NCI-H2081 (cell line): Measurements from ENCODE around the gene SRSF2.
A peak's percentile ranks its signal among the peaks of the same experiment; 100 is the strongest.
"Not testable (repeated sequence)": the region's sequence is repeated elsewhere in the genome, so short reads cannot be mapped to it uniquely, and the experiment has no call there.

Experiments
- DNase-seq, 2 experiments: peaks; one replicate each; lab custom pipeline; 2025; lab: John Stamatoyannopoulos, UW

SRSF2 gene

DNA sequence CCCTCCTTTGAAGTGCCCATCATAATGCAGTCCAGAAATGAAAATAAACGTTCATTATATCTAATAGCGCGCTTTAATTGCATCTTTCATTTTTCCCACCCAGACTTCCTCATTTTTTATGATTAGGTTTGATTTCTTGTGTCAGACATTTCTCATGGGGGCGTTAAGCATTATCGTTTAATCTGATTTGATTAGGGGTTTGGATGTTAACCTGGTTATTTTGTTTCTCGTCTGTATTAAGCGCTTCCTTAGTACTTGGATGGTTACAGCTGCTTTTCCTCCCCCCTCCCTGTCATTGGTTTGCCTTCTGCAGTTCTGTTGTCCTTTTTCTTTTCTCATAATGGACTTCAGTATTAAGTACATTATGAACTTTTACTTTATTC is 1.3 kb upstream of the SRSF2 start:
- DNase-seq = peak in 1 of 2 experiments; percentile 20

DNA sequence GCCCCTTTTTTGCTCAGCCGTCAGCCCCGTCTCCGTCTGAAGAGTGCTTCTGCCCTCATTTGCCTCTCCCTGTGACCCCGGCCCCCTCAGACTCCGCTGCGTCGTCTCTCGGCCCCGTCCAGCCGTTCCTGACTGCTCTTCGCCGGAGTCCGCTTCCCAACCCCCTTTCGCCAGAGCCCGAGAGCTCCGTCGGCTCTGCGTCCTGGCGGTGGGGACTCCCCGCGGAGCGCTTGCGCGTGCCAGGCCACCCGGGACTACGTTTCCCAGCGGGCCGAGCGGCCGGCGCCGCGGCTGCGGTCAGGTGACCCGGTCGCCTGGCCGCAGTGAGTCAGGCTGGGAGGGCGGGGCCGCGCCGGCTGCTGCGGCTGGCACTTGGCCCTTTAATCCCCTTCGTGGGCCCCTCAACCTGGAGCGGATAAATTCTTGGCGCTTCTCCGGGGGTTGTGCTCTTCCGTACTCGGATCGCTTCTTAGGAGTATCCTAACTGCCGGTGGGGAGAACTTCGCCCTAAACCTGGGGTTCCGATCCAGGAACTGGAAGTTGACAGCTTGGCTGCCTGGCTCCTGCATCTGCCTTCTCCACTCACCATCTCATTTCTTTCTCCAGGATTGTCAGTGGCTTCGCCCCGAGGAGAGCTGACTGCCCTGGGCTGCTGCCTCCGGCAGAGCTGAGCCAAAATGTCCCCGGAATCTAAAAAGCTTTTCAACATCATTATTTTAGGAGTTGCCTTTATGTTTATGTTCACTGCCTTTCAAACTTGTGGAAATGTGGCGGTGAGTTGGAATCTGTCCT is 741 bp upstream of the SRSF2 start, which contains the start of gene MFSD11:
MFSD11 (plus strand) TSS at position 444 of the 792 bp plus-strand sequence; CDS start at position 678, 234 bp downstream.
- DNase-seq = peak; percentile 97

DNA sequence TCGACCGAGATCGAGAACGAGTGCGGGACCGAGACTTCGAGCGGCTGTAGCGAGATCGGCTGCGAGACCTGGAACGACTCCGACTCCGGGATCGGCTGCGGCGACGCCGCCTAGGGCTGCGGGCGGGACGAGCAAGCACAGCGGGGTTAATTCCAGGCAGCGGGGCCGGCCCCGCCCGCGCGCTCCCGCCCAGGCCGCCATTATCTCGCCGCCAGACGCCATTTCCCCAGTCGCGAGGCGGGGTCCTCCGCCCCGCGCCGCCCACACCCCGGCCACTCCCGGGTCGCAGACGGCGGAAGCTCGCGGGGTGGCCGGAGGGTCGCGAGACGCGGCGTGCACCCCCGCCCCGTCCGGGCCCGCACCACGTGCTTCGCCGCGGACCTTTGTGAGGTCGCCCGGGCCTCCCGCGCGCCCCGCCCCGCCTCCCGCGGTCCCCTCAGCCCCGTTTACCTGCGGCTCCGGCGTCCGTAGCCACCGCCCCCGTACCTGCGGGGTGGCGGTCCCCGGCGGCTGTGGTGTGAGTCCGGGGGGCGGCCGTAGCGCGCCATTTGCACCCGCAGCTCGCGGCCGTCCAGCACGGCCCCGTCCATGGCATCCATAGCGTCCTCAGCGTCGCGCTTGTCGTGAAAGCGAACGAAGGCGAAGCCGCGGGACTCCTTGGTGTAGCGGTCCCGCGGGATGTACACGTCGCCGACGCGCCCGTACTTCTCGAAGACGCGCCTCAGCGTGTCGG is 616 bp downstream of the SRSF2 start:
- DNase-seq = peak; percentile 81 to 83

DNA sequence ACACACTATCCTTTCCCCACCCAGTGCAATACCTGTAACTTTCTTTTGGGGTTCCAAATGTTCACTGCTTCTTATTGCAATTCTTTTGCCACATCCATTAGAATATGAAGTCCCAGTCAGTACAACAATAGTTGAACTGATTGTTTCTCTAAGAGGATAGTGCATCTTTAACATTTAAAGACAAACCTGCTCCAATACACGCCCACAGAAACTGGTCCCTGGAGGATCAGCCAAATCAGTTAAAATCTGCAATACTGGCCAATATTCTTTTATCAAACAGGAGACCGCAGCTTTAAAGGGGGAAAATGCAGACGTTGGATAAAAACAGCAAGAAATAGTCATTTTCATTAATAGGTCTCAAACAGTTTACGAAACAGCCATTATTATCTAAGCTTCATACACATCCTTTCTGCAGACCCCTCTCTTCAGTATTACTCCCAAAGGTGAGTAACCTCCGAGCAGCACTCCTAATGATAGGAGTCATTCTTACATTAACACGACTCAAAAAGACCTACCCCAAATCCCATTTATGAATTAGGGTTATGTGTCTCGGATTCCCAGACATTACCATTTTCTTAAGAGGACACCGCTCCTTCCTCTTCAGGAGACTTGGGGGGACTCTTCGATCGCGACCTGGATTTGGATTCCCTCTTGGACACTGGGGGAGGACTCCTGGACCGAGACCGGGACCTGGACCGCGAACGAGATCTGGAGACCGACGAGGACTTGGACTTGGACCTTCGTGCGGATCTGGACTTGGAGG is 1.4 kb downstream of the SRSF2 start:
- no peak for DNase-seq

DNA sequence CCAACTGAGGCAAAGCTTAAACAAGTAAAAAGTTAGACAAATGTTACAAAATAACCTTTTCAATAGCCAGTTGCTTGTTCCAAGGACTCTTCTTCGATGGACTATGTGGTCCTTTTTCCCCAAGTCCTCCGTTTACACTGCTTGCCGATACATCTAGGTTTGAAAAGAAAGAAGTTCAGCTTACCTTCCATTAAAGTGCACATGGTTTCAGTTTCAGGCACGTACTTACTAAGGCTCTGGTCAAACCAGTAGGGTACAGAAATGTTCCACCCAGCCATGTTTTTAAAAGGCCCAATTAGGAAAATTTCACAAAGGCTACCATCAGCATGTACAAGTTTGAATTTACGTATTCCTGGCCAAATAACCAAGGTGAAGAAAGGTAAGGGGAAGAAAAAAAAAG is 2.1 kb downstream of the SRSF2 start:
- peak in 1 of 2 experiments; percentile 18 for DNase-seq

DNA sequence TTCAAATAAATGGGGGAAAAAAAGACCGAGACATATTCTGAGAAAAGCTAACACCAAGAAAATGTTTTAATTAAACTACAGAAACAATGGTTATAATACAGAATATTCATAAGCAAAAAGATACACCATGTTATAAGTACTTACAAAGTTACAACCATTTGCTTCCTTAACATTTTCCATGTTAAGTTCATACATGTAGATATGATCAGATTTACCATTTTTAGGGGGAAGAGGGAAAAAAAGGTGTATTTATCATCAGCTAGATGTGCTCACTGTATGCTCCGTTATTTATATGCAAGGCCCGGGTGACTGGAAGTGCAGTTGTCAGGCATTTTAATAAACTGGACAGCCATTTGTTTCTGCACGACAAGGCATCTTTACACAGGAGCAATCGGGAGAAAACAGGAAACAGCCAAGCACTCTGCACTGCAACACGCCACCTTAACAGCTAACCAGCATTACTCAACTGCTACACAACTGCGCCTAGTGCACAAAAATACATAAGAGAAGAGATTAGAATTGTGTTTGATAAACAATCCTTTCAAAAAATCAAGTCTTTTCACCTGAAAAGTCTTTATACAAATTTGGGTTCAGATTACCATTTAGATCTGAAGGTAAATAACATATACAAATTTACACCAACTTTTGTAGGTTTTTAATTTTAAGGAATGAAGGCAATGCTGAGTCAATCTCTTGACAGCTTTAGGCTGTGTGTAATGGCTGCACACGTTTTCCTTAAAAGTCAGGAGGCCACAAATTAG is 2.9 kb downstream of the SRSF2 start:
- peak in 1 of 2 experiments; percentile 52 for DNase-seq

DNA sequence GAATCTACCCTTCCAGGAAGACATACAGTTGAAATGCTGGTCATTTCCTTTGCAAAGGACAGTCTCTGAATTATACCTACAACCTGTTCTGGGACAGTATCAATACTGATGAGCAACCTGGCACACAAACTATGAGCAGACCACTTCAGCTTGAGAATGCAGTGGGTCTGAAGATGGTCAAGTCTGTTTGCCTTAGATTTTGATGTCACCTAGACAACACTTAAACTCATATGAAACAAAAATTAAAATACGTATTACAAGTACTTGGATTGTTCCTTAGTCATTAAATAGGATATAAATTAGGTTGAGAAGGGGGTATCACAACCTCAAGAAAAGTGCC is 3.5 kb downstream of the SRSF2 start:
- no peak for DNase-seq

DNA sequence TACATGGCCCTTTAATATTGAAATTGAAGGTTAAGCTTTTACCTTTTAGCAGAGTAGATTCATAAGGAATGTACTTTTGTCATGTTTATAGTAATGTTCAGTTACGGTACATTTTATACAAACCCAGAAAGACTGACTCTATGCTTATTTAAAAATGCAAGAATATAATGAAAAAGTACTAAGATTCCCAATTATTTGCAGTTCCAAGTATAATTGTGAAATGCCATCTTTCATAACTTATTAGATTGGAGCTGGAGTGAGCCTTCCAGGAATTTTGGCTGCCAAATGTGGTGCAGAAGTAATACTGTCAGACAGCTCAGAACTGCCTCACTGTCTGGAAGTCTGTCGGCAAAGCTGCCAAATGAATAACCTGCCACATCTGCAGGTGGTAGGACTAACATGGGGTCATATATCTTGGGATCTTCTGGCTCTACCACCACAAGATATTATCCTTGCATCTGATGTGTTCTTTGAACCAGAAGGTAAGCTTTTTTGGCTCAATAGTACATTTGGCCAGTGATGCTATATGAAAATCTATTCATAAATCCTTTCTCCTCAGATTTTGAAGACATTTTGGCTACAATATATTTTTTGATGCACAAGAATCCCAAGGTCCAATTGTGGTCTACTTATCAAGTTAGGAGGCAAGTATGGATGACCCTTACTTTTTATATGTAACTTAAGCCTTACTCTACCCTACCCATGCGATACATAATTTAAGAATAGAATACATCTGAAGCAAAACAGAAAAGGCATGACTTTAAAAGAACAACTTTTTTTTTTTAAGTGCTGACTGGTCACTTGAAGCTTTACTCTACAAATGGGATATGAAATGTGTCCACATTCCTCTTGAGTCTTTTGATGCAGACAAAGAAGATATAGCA is 4.2 kb downstream of the SRSF2 start:
- DNase-seq = no peak

DNA sequence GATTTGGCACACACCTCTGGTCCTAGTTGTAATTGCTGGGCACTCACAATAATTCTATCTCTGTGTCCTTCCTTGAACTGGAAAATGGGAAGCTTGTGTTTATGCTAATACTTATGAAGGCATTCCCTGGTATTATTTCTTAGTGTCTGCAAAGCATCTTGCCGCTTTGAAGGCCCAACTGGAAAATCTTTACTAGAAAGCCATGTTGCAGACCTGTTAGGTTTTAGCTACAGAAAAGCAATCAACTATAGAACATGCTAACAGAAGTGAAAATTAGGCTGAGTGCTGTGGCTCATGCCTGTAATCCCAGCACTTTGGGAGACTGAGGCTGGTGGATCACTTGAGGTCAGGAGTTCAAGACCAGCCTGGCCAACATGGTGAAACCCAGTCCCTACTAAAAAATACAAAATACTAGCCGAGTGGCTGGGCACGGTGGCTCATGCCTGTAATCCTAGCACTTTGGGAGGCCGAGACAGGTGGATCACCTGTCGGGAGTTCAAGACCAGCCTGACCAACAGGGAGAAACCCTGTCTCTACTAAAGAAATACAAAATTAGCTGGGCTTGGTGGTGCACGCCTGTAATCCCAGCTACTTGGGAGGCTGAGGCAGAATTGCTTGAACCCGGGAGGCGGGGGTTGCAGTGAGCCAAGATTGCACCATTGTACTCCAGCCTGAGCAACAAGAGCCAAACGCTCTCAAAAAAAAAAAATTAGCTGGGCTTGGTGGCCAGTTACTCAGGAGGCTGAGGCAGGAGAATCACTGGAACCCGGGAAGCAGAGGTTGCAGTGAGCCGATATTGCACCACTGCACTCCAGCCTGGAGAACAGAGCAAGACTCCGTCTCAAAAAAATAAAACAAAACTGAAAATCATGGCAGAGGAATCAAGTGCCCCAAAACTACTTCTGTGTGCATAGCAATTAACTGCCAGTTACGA is 5.1 kb downstream of the SRSF2 start:
- DNase-seq = not testable (repeated sequence)

DNA sequence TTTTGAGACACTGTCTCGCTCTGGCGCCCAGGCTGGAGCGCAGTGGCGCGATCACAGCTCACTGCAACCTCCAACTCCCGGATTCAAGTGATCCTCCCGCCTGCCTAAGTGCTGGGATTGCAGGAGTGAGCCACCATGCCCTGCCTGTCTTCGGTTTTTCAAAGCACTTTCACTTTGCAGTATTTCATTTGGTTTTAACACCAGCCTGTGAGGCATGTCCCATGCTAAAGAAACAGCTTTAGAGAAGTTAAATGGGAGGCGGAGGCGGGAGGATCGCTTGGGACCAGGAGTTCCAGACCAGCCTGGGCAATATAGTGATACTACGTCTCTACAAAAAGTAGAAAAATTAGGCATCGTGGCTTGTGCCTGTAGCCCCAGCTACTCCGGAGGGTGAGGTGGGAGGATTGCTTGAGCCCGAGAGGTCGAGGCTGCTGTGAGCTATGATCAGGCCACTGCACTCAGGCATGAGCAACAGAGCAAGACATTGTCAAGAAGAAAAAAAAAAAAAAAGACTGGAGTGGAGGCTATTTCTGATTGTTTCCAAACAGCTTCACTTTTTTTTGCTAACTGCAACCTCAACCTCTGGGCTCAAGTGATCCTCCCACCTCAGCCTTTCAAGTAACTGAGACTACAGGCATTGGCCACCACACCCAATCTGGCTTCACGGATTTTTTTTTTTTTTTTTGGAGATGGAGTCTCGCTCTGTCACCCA is 9.2 kb downstream of the SRSF2 start:
- DNase-seq = no peak

DNA sequence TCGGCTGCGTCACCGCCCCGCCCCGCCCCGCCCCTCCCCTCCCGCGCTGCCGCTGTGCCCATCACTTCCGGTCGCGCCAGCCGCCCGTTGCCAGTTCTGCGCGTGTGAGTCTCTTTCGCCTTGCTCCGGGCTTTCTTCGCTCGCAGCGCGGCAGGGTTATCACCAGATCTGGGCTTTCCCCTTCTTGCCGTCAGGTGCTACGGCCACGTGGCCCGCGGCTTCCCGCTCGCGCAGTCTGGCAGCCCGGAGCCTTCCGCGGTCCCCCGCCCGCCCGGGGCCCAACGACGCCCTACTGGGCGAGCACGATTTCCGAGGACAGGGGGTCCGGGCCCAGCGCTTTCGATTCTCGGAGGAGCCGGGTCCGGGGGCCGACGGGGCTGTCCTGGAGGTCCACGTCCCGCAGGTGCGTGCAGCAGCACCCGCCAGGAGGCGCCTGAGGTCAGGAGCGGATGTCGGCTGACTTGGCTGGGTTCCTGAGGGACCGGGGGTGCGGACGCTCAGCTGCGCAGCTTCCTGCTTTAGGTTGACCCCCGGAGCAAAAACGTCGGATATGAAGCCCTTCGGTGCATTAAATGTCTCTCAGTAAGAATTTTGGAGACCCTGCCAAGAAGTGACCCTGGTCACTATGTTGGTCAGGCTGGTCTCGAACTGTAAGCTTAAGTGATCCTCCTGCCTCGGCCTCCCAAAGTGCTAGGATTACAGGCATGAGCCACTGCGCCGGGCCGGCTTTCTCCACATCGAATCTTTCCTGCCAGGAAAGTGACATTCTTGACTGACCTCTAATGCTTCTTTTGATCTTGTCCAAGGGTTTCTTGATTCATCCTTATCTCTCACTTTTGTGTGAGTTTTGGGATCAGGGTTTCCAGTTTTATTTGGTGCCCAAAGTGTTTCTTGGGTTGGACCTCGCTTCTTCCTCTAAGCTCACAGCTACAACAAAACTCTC is 10.1 kb downstream of the SRSF2 start, which contains the start of gene METTL23:
METTL23 (plus strand) TSS at position 64 of the 943 bp plus-strand sequence. CDS start 2,872 bp downstream, outside the sequence.
- DNase-seq = peak; percentile 77 to 83

DNA sequence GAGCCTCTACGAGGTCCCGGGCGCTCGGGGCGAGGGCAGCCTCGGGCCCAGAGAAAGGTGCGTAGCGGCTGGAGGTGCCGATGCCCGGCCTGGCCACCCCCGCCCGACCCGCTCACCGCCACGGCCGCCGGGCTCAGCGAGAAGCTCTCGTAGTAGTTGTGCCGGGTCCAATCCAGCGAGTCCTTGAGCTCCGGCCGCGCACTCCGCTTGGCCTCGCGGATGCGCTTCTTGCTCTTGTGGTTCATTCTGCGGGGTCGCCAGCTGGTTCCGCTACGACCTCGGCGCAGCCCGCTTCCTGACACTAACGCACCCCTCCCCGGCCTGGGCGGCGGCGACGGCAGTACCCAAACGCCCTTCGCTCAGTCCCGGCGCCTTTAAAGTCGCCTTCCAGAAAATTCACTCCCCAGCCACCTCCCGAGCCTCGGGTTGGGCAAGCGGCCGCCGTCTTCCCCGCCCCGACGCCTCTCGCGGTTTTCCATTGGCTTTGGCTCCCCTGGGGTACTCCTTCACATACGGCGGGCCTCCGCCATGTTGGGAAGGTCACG is 10.8 kb downstream of the SRSF2 start, which contains the start of gene JMJD6:
JMJD6 (minus strand) TSS at position 376 of the 545 bp plus-strand sequence; CDS start at position 245, 131 bp downstream.
- DNase-seq = peak; percentile 96 to 98

DNA sequence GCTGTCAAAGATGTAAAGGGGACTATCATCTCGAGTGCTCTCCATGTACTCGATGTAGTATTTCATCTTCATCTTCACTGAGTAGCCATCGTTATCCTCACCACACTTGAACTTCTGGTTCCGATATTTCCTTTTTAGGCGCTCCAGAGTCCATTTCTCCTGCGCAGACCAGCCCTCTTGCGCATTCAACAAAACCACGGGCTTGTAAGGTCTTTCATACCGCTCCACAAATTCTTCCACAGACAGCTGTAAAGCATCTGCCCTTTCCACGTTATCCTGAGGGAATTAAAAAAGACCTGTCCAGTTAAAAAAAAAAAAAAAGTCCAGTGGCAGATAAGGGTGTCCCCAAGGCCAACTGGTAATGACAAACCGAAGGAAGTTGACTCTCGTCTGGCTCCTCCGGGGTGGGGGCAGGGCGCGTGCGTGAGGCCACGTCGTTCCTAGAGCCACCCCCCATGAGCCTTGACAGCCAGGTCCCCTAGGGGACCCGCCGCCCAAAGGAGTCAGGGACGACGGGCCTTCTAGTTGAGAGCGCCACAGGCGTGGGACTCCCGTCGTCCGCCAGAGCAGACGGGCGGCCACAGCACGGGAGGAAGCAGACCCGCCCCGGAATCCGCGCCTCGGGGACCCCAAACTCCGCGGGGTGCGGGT is 11.4 kb downstream of the SRSF2 start:
- DNase-seq = peak in 1 of 2 experiments; percentile 58

DNA sequence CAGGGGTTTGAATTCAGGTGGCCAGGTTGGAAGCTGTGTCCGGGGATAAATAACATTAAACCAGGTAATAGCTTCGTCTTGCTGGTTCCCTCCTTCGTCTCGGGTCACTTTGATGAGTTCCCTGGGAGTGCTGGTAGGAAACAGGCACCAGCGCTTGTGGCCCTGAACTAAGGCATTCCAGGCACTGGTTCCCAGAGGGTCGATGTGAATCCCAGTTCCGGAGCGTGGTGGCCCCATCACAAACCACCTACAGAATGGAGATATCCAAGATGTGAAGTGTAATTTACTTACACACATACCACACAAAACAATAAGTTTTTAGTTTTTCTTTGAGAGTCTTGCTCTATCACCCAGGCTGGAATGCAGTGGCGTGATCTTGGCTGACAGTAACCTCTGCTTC is 13.3 kb downstream of the SRSF2 start:
- no peak for DNase-seq

DNA sequence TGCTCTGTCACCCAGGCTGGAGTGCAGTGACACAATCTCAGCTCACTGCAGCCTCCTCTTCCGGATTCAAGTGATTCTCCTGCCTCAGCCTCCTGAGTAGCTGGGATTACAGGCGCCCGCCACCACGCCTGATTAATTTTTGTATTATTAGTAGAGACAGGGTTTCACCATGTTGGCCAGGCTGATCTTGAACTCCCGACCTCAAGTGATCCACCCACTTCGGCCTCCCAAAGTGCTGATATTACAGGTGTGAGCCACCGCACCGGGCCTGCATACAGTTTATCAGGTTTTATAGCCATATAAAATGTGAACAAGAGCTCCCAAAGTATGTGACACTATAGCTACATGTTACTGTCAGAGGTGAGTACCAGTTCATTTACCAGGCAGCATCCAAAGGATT is 14.2 kb downstream of the SRSF2 start:
- not testable (repeated sequence) for DNase-seq

DNA sequence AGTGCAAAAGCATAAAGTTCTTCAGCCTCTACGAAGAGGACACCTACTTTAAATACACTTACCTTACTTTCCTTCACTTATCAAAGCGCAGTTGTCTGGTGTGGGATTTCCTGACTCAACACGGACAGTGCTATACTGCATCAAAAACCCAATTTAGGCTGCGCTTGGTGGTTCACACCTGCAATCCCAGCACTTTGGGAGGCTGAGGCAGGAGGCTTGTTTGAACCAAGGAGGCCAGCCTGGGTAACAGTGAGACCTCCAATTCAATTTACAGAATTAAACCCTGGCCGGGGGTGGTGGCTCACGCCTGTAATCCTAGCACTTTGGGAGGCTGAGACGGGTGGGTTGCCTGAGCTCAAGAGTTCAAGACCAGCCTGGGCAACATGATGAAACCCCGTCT is 14.9 kb downstream of the SRSF2 start:
- no peak for DNase-seq

DNA sequence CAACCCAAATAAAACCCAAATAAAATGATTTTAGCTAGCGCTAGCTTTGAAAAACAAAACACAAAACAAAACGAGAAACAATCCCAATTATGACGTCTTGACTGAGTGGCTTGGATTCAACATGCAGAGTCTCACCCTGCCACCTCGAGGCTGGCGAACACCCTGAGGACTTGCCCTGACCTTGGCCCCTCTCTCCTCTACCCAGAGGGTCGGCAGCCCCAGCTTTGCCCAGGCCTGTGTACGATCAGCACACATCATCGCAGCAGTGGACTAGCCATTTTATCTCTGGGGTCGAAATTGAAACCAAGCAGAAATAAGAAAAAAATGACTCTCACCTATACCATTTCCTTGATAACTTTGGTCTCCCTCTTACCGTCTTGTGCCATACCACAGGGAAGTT is 15.7 kb downstream of the SRSF2 start:
- no peak for DNase-seq
